DMS153 treated with DMSO at 0.1 percent for 48 hours (cell line): ENCODE results near the gene SPATS2L.
"Not testable (repeated sequence)": the region's sequence is repeated elsewhere in the genome, so short reads cannot be mapped to it uniquely, and the experiment has no call there.

ENCODE experiments used
- DNase-seq: peaks from one replicate; lab custom pipeline; 2025; ENCODE audit not compliant: unreplicated experiment; lab: John Stamatoyannopoulos, UW

The SPATS2L gene

DNA sequence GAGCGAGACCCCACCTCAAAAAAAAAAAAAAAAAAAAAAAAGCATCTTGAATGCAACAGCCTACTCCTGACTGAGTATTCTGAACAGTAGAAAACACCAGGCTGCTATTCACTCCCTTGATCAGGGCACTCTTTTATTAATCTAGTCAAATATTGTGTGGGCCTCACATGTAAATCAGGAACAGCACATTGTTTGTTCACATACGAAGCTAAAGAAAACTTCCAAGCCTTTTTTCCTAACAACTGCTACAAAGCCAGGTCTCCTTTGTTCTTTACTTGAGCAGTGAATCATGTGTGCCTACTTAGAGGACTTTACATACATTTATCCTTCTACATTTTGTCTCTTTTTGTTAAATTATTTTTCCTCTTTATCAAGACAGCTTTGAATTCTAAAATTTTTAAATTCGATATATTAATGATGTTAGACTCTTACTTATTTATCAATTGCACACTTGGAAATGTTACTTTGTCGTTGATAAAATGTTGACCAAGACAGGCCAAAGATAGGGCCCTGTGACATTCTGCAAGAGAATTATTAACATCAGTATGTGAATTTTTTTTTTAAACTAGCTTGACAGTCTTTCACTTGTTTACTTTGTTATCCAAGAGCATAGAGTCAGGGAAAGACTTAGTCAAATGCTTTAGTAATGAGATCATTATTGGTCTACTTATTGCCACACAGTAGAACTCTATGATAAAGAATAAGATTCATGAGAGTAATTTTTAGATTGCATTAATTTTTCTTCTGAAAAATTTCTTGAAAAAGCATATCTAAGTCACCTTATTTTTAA, 13.2 kb downstream of the SPATS2L start:
- DNase-seq = no peak

DNA sequence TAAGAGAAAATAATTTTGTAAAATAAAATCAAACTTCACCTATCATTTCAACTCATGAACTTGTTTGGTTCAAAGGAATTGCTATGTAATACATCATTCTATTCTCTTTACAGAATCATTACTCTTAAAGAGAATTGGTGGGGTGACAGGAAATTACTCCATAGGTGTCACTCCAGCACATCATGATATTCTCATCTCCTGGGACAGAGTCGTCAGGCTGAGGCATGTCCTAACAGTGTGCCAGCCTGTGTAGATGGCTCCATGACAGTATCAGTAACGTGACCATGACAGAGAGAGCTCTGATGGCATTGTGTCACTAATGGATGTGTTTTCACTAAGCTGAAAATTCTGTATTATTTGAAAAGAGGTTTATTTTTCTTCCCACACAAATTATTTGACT, 13.9 kb downstream of the SPATS2L start:
- DNase-seq = no peak

DNA sequence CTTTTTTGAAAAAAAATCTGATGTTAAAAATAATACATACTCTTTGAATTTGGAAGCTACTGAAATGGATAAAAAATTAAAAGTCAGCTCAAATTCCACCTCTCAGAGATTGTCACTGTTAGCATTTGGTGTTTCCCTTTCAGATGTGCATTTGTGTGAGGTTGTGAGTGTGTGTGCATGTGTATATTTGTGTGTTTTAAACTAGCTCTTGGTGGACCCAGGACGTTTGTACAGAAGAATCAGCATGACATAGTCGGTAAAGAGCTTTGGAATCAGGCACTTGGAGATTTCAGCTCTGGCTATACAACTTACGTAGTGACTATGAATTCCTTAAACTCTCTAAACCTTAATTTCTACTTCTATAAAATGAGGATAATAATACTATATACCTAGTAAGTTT, 14.5 kb downstream of the SPATS2L start:
- DNase-seq = no peak

DNA sequence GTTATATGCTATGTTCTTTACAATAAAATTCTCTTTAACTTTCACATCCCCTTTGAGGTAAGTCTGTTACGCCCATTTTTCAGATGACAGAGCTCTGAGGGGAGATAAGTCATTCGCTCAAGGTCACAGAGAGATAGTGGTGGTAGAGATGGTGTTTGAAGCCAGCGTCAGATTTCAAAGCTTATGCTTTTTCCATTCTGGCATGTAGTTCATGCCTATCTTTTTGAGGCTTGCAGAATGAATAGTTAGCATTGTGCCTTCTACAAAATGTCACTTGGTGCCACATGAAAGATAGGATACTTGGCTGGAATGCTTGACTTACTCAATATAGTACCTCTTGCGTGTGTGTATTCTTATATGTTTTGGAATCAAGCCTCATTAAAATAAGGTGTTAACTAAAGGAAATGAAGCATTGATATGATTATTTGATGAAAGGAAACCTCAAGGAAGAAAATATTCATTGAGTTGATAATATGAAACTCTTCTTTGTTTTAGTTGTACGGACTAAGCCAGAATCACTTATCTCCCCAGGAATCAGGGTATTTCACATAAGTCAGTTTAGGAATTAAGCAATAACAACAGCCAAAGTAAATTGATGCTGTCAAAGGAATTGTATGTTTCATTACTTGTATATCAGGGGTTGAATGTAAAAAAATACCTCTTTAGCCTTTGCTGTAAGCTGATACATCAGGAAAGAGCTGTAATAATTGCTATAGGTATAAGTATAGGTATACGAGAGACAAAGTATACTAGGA, 15.5 kb downstream of the SPATS2L start:
- no peak for DNase-seq

DNA sequence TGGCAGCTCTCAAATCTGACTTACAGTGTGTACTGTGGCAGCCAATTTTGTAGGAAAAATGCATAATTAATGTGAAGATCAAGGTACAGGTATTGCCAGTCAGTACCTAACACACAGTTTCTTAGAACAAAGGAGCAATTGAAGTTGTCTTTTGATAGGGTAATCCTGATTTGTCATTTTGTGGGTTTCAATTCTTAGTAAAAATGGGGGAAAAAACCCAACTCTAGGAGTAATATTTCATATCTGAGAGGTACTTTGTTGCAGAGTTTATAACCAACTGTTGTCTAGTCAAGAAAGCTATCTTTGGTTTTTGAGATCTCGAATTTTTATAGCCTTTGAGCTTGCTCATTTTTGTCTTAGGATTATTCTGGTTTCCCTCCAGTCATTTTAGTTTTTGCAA, 16.1 kb downstream of the SPATS2L start:
- no peak for DNase-seq

DNA sequence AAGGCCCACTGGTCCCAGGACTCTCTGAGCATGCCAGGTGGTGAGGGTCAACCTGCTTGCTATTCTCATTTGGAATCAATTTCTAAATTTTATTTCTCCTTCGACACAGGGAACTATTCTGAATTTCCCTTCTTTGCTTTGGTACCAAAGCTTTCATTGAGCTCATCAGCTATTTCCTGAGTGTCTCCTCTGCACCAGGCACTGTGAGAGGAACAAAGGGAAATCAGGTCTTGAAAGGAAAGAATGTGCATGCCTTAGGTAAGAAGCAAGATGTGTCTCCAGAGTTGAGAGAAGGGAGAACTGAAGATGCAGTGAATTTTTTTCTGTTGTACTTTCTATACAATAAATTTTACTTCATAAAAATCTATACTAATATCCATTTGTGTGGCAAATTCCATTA, 17.9 kb downstream of the SPATS2L start:
- DNase-seq = no peak

DNA sequence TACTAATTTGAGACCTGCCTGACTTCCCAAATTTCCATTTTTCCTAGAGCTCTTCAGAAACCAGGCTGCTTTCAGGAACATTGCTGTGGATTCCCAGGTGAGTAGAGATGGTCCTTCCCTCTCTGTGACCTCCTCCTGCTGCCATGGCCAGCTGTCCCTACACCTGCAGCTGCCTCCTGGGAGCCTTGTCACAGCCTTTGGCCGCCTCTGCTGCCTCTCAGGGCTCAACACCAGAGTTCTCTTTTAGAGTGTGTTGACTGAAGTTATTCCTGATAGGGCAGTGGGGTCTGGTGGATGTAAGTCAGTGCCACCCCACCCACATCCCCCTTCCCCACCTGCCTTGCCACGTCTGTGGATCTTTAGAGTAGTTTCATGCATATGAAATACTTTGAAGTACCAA, 22.9 kb downstream of the SPATS2L start:
- no peak for DNase-seq

DNA sequence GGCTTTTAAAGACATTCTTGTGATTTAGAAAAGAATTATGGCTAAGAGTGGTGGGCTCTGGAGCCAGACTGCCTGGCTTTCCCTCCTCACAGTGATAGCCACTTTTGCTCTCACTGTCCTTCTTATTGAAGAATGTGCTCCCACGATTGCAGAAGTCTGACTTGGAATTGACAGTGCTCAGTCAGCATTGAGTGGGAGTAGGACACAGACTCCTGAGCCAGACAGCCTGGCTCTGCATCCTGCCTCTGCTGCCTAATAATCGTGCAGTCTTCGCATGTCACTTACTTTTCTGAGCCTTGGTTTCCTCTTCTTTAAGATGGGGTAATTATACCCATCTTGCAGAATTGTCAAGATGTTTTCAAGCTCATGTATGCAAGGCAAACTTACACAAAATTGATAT, 23.3 kb downstream of the SPATS2L start:
- DNase-seq = no peak

DNA sequence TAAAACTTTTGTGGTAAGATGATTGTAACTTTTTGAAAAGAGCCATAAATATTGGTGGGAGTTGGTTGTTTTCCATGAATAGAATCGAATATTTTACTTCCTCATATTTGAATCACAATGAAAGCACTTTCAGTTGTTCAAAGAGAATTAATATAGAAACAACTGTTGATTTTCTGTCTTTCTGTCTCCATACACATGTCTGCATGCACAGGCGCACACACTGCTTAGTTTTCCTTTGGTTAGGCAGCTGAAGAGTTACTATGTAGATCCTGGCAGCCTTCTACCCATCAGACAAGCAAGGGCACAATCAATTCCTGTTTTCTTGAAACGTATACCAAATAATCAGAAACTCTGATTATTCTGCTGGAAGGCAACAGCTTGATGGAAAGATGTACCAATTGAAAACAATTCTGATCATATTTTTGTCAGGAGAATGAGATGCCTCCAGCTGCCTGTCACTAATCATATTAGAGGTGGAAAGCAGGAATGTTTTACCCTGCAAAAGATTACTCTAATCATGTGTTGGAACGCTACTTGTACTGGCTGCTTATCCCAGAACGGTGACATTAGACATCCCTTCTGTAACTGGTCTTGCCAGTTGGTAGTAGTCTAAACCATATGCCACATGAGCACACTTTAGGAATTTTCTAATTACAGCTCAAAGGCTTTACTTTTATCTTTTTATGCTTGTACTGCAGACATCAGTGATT, 24.0 kb downstream of the SPATS2L start:
- DNase-seq = no peak

DNA sequence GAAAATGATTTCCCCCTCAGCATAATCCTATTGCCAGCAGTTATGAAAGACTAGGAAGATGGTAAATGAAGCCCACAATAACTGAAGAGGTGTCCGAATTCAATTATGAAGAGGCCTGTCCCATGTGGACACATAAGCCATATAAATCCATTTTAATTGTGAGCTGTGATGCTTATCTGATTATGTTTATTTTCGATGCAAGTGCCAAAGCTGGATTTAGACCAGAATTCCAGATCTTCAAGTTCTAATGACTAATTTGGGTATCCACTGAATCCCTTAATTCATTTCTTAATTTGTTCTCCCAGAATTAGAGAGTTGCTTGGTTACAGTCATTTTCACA, 24.5 kb downstream of the SPATS2L start:
- DNase-seq = no peak

DNA sequence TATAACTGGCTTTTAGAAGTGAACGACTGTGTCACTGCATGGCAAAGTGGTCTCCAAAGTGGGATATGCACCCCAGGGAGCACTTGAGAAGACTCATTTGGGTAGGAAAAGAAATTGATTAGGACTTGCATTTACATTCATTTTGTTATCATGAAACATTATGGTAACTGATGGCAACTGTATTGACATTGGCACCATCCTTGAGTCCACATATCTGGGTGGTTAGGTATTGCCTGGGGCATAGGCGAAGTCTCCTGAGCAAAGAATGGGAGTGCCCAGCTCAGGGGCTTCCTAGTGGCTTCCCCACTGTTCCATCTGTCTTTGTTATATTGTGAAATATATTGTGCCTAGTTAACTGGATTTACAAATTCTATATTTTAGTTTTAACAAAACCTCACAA, 29.2 kb downstream of the SPATS2L start:
- no peak for DNase-seq

DNA sequence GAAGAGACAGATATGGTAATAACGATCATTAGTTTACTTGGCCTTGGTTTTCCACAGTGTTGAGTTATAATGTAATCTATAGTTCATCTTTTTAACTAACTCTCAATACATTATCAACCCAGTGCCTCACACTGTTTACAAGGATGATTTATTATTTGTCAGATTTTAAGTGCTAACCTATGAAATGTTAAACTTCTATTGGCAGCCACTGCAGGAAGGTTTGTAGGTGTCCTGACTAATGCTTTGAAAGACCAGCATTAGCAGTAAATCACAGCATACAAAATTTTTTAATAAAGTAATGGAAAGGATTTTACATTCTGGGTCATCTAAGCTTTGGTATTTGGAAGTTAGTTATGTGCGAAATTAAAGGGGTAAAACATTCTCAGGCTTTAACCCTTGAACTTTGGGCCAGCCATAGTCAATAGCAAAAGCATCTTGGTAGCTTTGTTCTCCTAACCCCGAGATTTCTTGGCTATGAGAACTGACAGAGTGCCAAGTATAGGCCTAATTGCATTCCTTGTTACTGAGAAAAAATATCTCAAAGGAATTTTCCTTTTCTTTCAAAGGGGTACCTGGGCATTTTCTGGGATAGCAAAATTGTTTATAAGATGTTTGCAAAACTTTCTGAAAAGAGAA, 30.6 kb downstream of the SPATS2L start:
- DNase-seq = no peak

DNA sequence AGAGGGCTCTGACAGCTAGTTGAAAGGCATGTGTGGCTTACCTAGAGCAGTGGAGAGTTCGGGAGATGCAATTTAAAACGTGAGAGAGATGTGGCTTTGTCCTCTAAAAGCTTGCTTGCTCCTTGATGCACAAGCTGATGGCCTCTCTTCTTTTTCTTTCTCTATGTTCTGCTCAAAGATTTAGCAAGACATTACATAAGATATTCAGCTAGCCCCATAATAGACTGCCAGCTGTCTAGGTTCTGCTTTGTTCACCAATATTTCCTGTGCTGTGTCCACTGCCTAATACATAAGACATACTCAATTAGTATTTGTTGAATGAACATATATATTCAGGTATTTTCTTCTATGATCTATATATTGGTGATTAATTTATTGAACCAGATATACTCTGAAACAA, 31.1 kb downstream of the SPATS2L start:
- no peak for DNase-seq

DNA sequence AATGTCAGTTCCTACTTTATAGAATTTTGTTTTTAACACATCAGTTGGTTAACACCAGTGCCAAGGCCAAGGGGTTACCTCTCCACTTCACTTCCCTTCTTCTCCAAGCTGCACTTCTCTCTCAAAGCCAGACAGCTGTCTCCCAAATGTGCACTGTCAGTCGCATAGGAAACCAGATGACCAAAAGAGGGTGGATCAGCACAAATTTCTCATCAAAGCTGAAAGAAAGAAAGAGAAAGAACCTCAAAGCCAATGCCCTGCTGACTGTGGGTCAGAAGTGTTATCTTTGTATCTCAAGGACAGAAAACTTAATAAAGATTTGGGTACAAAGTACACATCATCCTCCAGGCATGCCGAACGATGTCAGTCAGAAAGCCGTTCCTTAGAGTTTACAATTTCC, 32.2 kb downstream of the SPATS2L start:
- no peak for DNase-seq

DNA sequence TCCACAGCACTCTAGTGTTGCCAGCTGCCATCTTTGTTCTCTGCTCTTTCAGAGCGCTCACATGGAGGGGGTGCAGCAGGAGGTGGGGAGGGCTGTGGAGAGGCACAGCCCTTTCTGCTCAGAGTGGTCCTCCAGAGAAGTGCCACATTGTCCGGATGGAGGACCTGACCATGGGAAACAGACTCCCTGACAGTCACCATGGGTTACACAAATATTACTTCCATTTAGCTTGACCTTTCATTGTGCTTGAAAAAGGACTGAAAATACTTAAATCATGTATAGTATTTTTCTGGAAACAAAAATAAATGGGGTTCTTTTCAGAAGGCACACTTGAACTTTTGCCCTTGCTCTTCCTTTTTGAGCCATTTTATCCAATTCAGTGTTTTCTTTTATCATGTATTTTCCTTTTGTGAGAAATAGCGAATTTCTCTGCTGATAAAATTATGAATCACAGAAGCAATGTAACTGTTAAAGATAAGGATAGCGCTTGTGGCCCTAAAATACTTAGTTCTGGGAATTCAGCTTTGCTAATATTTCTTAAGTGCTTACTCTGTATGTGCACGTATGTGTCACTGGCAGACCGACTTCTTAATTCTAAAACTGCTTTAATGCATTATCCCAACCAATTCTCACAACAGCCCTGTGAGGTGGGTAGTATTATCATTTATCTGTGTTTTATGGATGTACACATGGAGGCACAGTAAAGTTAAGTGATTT, 34.2 kb downstream of the SPATS2L start:
- no peak for DNase-seq

DNA sequence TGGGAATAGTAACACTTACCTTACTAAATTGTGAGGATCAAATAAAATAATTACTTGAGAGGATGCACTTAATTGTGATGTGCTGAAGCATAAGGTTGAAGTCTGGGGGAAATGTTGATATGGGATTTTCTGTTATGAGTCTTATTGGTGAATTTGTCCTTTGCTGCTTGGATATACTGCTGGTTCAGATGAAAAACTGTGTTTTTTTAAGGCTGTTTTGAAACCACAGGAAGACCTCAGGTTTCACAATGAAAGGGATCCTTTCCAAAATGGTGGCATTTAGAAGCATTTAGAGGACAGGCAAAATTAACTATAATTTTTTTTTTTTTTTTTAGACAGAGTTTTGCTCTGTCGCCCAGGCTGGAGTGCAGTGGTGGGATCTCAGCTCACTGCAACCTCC, 34.9 kb downstream of the SPATS2L start:
- DNase-seq = no peak

DNA sequence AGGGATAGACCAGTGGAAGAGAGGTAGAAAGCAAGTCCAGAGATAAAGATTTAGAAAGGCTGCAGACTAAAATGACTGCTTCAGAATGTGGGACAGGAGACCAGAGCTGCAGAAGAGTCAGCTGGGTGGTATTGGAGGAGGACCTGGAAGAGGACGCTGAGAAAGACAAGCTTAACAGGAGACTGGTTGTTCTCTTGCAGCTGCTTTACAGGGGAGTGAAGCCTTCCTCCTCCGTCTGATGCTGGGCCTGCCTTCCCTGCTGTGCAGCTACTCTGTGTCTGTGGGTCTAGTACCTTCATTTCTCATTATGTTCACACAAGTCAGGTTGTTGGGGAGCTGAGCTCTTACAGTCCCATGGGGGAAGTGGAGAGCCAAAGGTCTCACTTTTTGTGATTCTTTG, 35.7 kb downstream of the SPATS2L start:
- no peak for DNase-seq

DNA sequence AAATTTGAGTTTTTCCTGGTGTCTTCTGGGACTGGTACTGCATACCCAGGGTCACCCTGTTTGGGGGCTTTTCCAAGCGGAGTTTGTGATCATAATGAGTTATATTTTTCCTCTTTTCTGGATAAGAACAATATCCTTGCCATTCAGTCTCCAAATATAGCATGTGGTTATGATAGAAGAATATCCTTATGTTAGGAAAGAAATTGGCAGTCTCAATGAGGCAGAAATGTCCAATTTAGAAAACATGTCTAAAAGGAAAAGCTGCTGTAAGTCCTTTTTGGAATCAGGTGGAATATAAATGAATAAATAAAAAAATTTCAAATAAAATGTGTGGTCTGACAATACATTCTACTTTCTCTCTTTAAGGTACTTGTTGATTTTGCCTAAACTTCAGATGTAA, 36.2 kb downstream of the SPATS2L start:
- no peak for DNase-seq

DNA sequence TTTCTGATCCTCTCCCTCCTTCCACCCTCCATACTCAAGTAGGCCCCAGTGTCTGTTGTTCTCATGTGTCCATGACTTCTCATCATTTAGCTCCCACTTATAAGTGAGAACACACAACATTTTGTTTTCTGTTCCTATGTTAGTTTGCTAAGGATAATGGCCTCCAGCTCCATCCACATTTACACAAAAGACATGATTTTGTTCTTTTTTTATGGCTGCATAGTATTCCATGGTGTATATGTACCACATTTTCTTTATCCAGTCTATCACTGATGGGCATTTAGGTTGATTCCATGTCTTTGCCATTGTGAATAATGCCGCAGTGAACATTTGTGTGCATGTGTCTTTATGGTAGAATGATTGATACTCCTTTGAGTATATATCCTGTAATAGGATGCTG, 37.7 kb downstream of the SPATS2L start:
- not testable (repeated sequence) for DNase-seq

DNA sequence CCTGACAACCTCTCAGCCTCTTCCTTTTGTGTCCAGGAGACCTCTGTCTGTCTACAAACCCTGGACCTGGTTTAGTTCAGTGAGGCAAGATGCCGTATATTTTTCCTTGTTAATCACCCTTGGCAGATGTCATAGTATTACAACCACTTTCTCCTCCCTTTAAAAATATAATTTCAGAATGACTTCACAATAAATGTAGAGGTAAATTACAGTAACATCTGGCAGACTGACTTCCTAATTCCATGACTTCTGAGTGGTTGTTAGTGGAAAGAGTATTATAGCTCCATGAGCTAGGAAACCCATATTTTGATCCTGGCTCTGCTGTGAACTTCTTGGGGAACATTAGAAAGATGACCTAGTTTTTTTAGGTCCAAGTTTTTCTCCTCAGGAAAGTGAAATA, 39.5 kb downstream of the SPATS2L start:
- no peak for DNase-seq

DNA sequence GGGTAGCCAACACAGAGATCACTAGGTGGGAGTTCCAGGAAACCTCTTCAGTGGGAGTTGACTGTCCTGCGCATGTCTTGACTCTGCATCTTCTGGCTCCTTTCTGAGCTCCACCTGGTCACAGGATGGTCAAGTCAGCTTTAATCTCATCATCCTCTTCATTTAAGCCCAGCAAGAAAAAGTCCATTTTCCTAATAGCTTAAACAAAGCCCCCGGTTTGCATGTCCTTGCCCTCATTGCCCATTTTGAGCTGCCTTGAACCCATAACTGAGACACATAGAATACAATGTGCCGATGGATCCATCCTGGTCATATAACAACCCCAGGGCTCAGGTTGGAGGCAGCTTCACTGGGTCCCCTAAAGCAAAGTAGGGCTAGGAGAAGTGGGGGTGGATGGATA, 40.8 kb downstream of the SPATS2L start:
- DNase-seq = no peak
